IPS DF 19.7 (cell line): ENCODE data around the gene DYNC1H1.

Experiments
- DNase-seq: peaks from one replicate; pipeline ENCODE4 v3.0.0-alpha.2; 2013; ENCODE audit warnings: low read depth, low spot score

DYNC1H1 gene

GRCh38 chr14:101964297-101965180, at the start of gene DYNC1H1:
Gene DYNC1H1, plus strand, starts transcription at chr14:101964573. Its CDS starts 119 bp downstream, at chr14:101964692.
- peak; percentile 52 for DNase-seq

GRCh38 chr14:101915871-101916815, 48.2 kb upstream of the DYNC1H1 start:
- no peak for DNase-seq

- no peak for DNase-seq
These were observed 47.5 kb upstream of the DYNC1H1 start for GRCh38 chr14:101916816-101917412.

- DNase-seq: no peak
These were observed 46.9 kb upstream of the DYNC1H1 start for GRCh38 chr14:101917413-101918017.

- no peak for DNase-seq
These were observed 46.0 kb upstream of the DYNC1H1 start for GRCh38 chr14:101918065-101918989.

- no peak for DNase-seq
These were observed 44.1 kb upstream of the DYNC1H1 start for GRCh38 chr14:101920271-101920670.

- DNase-seq: no peak
These were observed 41.5 kb upstream of the DYNC1H1 start for GRCh38 chr14:101922866-101923265.

- no peak for DNase-seq
These were observed 39.2 kb upstream of the DYNC1H1 start for GRCh38 chr14:101925152-101925551.

GRCh38 chr14:101926085-101926484, 38.3 kb upstream of the DYNC1H1 start:
- DNase-seq: no peak

- DNase-seq: no peak
These were observed 37.8 kb upstream of the DYNC1H1 start for GRCh38 chr14:101926620-101927019.

- DNase-seq: no peak
These were observed 36.5 kb upstream of the DYNC1H1 start for GRCh38 chr14:101927859-101928258.

- DNase-seq: no peak
These were observed 35.9 kb upstream of the DYNC1H1 start for GRCh38 chr14:101928415-101928841.

- DNase-seq: no peak
These were observed 35.3 kb upstream of the DYNC1H1 start for GRCh38 chr14:101929096-101929495.

GRCh38 chr14:101929946-101930345, 34.4 kb upstream of the DYNC1H1 start:
- DNase-seq: no peak

GRCh38 chr14:101932673-101933072, 31.7 kb upstream of the DYNC1H1 start:
- no peak for DNase-seq

GRCh38 chr14:101933209-101933608, 31.2 kb upstream of the DYNC1H1 start:
- no peak for DNase-seq

- no peak for DNase-seq
These were observed 29.7 kb upstream of the DYNC1H1 start for GRCh38 chr14:101934601-101935150.

- DNase-seq: no peak
These were observed 26.2 kb upstream of the DYNC1H1 start for GRCh38 chr14:101937926-101938767.

GRCh38 chr14:101939646-101940170, 24.7 kb upstream of the DYNC1H1 start:
- no peak for DNase-seq
